Esophagus muscularis mucosa (tissue), 3 donors: ENCODE measurements around the gene GNAT1.

Experiments
- CTCF ChIP-seq, 3 experiments: fragments of 200-600 bp in 2 of 3; fragments of 450-650 bp in 1 of 3; sonication (generic) in 2 of 3; IDR thresholded peaks; one replicate each; pipeline ENCODE4 v1.5.1; 2017 to 2019; ENCODE audit warnings: antibody characterized with exemption in 3 of 3, mild to moderate bottlenecking in 2 of 3, moderate library complexity in 1 of 3
- EP300 ChIP-seq: sonication (generic); formaldehyde crosslinking; IDR thresholded peaks from one replicate; pipeline ENCODE4 v1.6.1; 2017; ENCODE audit warnings: antibody characterized with exemption

- TF ChIP-seq CTCF (IDR thresholded peaks at IDR 0.05) (no peak), EP300 (no peak)
Observed at GRCh38 chr3:50167841-50168209, 23.6 kb upstream of the GNAT1 start.
